HG03457 (cell line): ENCODE results near the gene DHPS.
"Not testable (repeated sequence)": the region's sequence is repeated elsewhere in the genome, so short reads cannot be mapped to it uniquely, and the experiment has no call there.

Experiments
- ATAC-seq: cut with Tn5 transposase; IDR thresholded peaks from one replicate; pipeline ENCODE4 v1.9.1; 2021; ENCODE audit warnings: moderate number of reproducible peaks; ENCODE audit not compliant: unreplicated experiment

Gene DHPS

GRCh38 chr19:12647490-12648071 lies 34.1 kb downstream of the DHPS start:
- no peak for ATAC-seq

GRCh38 chr19:12647047-12647446 lies 34.6 kb downstream of the DHPS start:
- no peak for ATAC-seq

GRCh38 chr19:12646551-12646950 lies 35.1 kb downstream of the DHPS start:
- ATAC-seq = no peak

GRCh38 chr19:12643716-12644115 lies 38.0 kb downstream of the DHPS start:
- not testable (repeated sequence) for ATAC-seq

GRCh38 chr19:12642506-12642905 lies 39.2 kb downstream of the DHPS start:
- no peak for ATAC-seq

GRCh38 chr19:12641456-12641855 lies 40.2 kb downstream of the DHPS start:
- no peak for ATAC-seq

GRCh38 chr19:12639901-12640613 lies 41.6 kb downstream of the DHPS start:
- no peak for ATAC-seq

GRCh38 chr19:12638611-12639182 lies 43.0 kb downstream of the DHPS start:
- no peak for ATAC-seq

GRCh38 chr19:12636631-12637030 lies 45.0 kb downstream of the DHPS start:
- no peak for ATAC-seq

- ATAC-seq = no peak
Observed at GRCh38 chr19:12629215-12629614, 52.5 kb downstream of the DHPS start.

- ATAC-seq = no peak
Observed at GRCh38 chr19:12628040-12629022, 53.3 kb downstream of the DHPS start.

GRCh38 chr19:12626958-12627357 lies 54.7 kb downstream of the DHPS start:
- no peak for ATAC-seq
